HepG2 (cell line): Measurements from ENCODE around the gene HNRNPUL1. TPM values are rescaled to one million over a fixed set of nuclear protein-coding genes. Genes with fewer than 3 reads are reported as not detected.

ENCODE experiments used
- AKAP8 ChIP-seq: sonication (generic); formaldehyde crosslinking; IDR thresholded peaks from 2 replicates; pipeline ENCODE4 v1.5.1; 2020; ENCODE audit warnings: mild to moderate bottlenecking, missing genetic modification reagents
- BCL6 ChIP-seq: IDR thresholded peaks from 2 replicates; pipeline ENCODE4 v1.6.1; 2016; ENCODE audit warnings: missing genetic modification reagents, missing compliant biosample characterization
- FOXC1 ChIP-seq: sonication (generic); formaldehyde crosslinking; IDR thresholded peaks from 2 replicates; pipeline ENCODE4 v1.8.0; 2022; ENCODE audit warnings: mild to moderate bottlenecking, missing genetic modification reagents, borderline replicate concordance
- GATAD1 ChIP-seq: IDR thresholded peaks from 2 replicates; pipeline ENCODE4 v1.6.1; 2016; ENCODE audit warnings: missing genetic modification reagents, missing compliant biosample characterization
- GFI1 ChIP-seq: sonication (generic); formaldehyde crosslinking; IDR thresholded peaks from 2 replicates; pipeline ENCODE4 v1.5.0; 2020; ENCODE audit warnings: missing genetic modification reagents, mild to moderate bottlenecking, borderline replicate concordance
- KDM2A ChIP-seq: sonication (generic); formaldehyde crosslinking; IDR thresholded peaks from 2 replicates; pipeline ENCODE4 v1.4.0; 2020; ENCODE audit warnings: low read depth, missing genetic modification reagents, borderline replicate concordance
- MXI1 ChIP-seq: IDR thresholded peaks from 3 replicates; pipeline ENCODE4 v1.6.1; 2012; ENCODE audit warnings: low read depth, low read length, inconsistent platforms, borderline replicate concordance
- NCOA1 ChIP-seq: sonication (generic); formaldehyde crosslinking; IDR thresholded peaks from 2 replicates; pipeline ENCODE4 v1.9.0; 2021; ENCODE audit warnings: missing genetic modification reagents
- PCBP2 ChIP-seq: fragments of 200-400 bp; formaldehyde crosslinking; optimal IDR thresholded peaks from 2 replicates; pipeline ENCODE3; 2018; ENCODE audit warnings: low read length, low read depth; ENCODE audit not compliant: poor library complexity, severe bottlenecking
- SALL2 ChIP-seq: sonication (generic); formaldehyde crosslinking; IDR thresholded peaks from 2 replicates; pipeline ENCODE4 v1.8.1; 2023; ENCODE audit warnings: mild to moderate bottlenecking, missing genetic modification reagents, inconsistent platforms
- SMARCE1 ChIP-seq: fragments of 450-650 bp; IDR thresholded peaks from 2 replicates; pipeline ENCODE4 v1.6.1; 2017; ENCODE audit warnings: borderline replicate concordance
- TAF1 ChIP-seq: sonication (generic); formaldehyde crosslinking; IDR thresholded peaks from 2 replicates; pipeline ENCODE4 v1.4.0; 2020; ENCODE audit warnings: missing genetic modification reagents
- TMF1 ChIP-seq: sonication (generic); formaldehyde crosslinking; IDR thresholded peaks from 2 replicates; pipeline ENCODE4 v1.8.1; 2022; ENCODE audit warnings: low read depth, missing genetic modification reagents
- XBP1 ChIP-seq: sonication (generic); formaldehyde crosslinking; IDR thresholded peaks from 2 replicates; pipeline ENCODE4 v1.5.0; 2020; ENCODE audit warnings: missing genetic modification reagents
- XRCC5 ChIP-seq: fragments of 200-400 bp; formaldehyde crosslinking; optimal IDR thresholded peaks from 2 replicates; pipeline ENCODE3; 2017; ENCODE audit warnings: mild to moderate bottlenecking, low read length
- YY1 ChIP-seq: IDR thresholded peaks from 2 replicates; pipeline ENCODE4 v1.6.1; 2011; ENCODE audit warnings: low read length, low read depth, moderate library complexity, mild to moderate bottlenecking; ENCODE audit not compliant: insufficient read depth, insufficient replicate concordance
- ZNF101 ChIP-seq: sonication (generic); formaldehyde crosslinking; IDR thresholded peaks from 2 replicates; pipeline ENCODE4 v1.4.0; 2020; ENCODE audit warnings: mild to moderate bottlenecking, low read depth, missing genetic modification reagents, borderline replicate concordance
- ZNF253 ChIP-seq: sonication (generic); formaldehyde crosslinking; IDR thresholded peaks from 2 replicates; pipeline ENCODE4 v1.8.0; 2022; ENCODE audit warnings: mild to moderate bottlenecking, missing genetic modification reagents, borderline replicate concordance
- ZNF350 ChIP-seq: sonication (generic); formaldehyde crosslinking; IDR thresholded peaks from 2 replicates; pipeline ENCODE4 v1.4.0; 2020; ENCODE audit warnings: mild to moderate bottlenecking, low read depth, missing genetic modification reagents, borderline replicate concordance
- ZNF614 ChIP-seq: IDR thresholded peaks from 2 replicates; pipeline ENCODE4 v1.6.1; 2018; ENCODE audit warnings: missing biosample characterization, missing genetic modification reagents, inconsistent platforms, borderline replicate concordance
- ZNF709 ChIP-seq: sonication (generic); formaldehyde crosslinking; IDR thresholded peaks from 2 replicates; pipeline ENCODE4 v1.5.0; 2020; ENCODE audit warnings: mild to moderate bottlenecking, missing genetic modification reagents
- ZNF883 ChIP-seq: sonication (generic); formaldehyde crosslinking; IDR thresholded peaks from 2 replicates; pipeline ENCODE4 v1.5.1; 2020; ENCODE audit warnings: mild to moderate bottlenecking, missing genetic modification reagents; ENCODE audit errors: not compliant biosample characterization
- polyA plus RNA-seq, 8 experiments: library from polyadenylated mRNA; depleted of rRNA in 3 of 8; stranded (reverse) in 7 of 8; unstranded in 1 of 8; fragments of >200 nt; fragmentation: Illumina TruSeq in 4 of 8; extraction: Trizol in 4 of 8; gene quantifications; 2 replicates each; pipeline versions ENCODE4 v1.2.1 to v1.2.3, GENCODE V29; 2011 to 2016; ENCODE audit warnings: low read depth in 4 of 8, missing spikeins in 1 of 8, mixed read lengths in 1 of 8; ENCODE audit not compliant: insufficient read depth in 1 of 8
- total RNA-seq, 5 experiments: library from RNA; depleted of rRNA; stranded (reverse); fragments of >200 nt; fragmentation: Illumina TruSeq; extraction: Trizol; gene quantifications; 2 replicates each; pipeline ENCODE4 v1.2.3, GENCODE V29; 2016; ENCODE audit warnings: low read depth in 1 of 5
- TF ChIP-seq, protein P1 (sequence below): sonication (generic); formaldehyde crosslinking; conservative IDR thresholded peaks from 2 replicates; pipeline ENCODE4 v1.5.0; 2020; ENCODE audit warnings: missing genetic modification reagents
- TF ChIP-seq, protein P2 (sequence below): IDR thresholded peaks from 2 replicates; pipeline ENCODE4 v1.6.1; 2012; ENCODE audit warnings: low read length, improper control_type of control experiment
- TF ChIP-seq, protein P3 (sequence below): sonication (generic); formaldehyde crosslinking; IDR thresholded peaks from 2 replicates; pipeline ENCODE4 v1.4.0; 2020; ENCODE audit warnings: mild to moderate bottlenecking, missing genetic modification reagents

HNRNPUL1 gene
- total and polyA plus RNA-seq, 2 of the 13 experiments (the other 11 are each of a cell fraction or from before 2014, with no cell fraction given), result 30.9 to 81.7 TPM

DNA sequence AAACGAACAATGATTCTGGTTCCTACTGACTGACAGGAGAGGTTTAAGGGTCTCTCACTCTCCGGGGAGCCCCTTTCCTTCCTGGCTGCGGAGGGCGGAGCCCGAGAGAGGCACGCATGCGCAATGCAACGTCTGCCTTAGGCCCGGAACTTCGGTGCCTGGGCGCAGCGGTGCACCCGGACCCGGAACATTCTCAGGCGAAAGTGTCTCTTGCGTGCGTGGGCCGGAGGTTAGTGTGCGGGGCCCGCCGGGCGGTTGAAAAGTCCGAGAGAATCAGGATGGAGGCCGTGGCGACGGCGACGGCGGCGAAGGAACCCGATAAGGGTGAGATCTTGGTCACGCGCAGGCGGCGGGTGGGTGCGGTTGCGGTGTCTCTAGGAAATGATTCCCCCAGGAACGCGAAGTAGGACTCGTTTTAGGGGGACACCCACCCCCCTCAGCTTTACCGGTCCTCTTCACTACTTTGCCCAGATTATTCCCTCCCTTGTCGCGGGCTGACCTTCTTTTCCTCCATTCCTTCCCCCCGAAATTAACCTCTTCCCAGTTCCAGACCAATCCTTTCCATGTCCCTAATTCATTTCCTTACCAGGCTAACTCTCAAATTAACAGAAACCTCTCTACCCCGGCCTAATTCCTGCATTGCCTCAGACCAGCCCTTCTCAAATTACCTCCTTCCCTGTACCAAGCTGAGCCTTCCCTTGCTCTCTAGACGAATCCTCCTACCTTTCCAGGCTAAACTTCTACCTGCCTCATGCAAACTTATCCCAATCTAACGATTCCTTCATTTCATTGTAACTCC lies 46.1 kb downstream of the HNRNPUL1 start, which contains the start of gene CCDC97 (continued):
- TF ChIP-seq, protein P1, sequence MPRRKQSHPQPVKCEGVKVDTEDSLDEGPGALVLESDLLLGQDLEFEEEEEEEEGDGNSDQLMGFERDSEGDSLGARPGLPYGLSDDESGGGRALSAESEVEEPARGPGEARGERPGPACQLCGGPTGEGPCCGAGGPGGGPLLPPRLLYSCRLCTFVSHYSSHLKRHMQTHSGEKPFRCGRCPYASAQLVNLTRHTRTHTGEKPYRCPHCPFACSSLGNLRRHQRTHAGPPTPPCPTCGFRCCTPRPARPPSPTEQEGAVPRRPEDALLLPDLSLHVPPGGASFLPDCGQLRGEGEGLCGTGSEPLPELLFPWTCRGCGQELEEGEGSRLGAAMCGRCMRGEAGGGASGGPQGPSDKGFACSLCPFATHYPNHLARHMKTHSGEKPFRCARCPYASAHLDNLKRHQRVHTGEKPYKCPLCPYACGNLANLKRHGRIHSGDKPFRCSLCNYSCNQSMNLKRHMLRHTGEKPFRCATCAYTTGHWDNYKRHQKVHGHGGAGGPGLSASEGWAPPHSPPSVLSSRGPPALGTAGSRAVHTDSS (CRISPR knock-in tag), result 0 out of 2 replicates have a peak, but pooled peaks have one; percentile 71
- TF ChIP-seq ZNF350 (CRISPR knock-in tag), result peak; percentile 92; the same call in 1 of the 2 replicates
- peak; percentile 97 for TF ChIP-seq KDM2A
- TF ChIP-seq ZNF709 (CRISPR knock-in tag), result peak; percentile 81
- peak; percentile 81 for TF ChIP-seq TAF1 (CRISPR knock-in tag)
- TF ChIP-seq GATAD1, result peak; percentile 94
- peak; percentile 70; the same call in 1 of the 3 replicates for TF ChIP-seq MXI1
- peak; percentile 61; the same call in 1 of the 2 replicates for TF ChIP-seq GFI1
- TF ChIP-seq XRCC5, result peak; percentile 90
- TF ChIP-seq SMARCE1, result no peak
- TF ChIP-seq BCL6 (CRISPR knock-in tag), result peak; percentile 50; the same call in 1 of the 2 replicates
- TF ChIP-seq ZNF101 (CRISPR knock-in tag), result no peak
- peak; percentile 53 for TF ChIP-seq YY1
- peak; percentile 26 for TF ChIP-seq ZNF883
- TF ChIP-seq, protein P2, sequence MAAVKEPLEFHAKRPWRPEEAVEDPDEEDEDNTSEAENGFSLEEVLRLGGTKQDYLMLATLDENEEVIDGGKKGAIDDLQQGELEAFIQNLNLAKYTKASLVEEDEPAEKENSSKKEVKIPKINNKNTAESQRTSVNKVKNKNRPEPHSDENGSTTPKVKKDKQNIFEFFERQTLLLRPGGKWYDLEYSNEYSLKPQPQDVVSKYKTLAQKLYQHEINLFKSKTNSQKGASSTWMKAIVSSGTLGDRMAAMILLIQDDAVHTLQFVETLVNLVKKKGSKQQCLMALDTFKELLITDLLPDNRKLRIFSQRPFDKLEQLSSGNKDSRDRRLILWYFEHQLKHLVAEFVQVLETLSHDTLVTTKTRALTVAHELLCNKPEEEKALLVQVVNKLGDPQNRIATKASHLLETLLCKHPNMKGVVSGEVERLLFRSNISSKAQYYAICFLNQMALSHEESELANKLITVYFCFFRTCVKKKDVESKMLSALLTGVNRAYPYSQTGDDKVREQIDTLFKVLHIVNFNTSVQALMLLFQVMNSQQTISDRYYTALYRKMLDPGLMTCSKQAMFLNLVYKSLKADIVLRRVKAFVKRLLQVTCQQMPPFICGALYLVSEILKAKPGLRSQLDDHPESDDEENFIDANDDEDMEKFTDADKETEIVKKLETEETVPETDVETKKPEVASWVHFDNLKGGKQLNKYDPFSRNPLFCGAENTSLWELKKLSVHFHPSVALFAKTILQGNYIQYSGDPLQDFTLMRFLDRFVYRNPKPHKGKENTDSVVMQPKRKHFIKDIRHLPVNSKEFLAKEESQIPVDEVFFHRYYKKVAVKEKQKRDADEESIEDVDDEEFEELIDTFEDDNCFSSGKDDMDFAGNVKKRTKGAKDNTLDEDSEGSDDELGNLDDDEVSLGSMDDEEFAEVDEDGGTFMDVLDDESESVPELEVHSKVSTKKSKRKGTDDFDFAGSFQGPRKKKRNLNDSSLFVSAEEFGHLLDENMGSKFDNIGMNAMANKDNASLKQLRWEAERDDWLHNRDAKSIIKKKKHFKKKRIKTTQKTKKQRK, result no peak
- 0 out of 2 replicates have a peak, but pooled peaks have one; percentile 23 for TF ChIP-seq NCOA1 (CRISPR knock-in tag)
- TF ChIP-seq SALL2 (CRISPR knock-in tag), result peak; percentile 90
- no peak for TF ChIP-seq PCBP2
- TF ChIP-seq XBP1 (CRISPR knock-in tag), result peak; percentile 83
- TF ChIP-seq AKAP8, result 0 out of 2 replicates have a peak, but pooled peaks have one; percentile 27
- TF ChIP-seq FOXC1 (CRISPR knock-in tag), result peak; percentile 87; the same call in 1 of the 2 replicates
- 0 out of 2 replicates have a peak, but pooled peaks have one; percentile 49 for TF ChIP-seq ZNF253 (CRISPR knock-in tag)
- TF ChIP-seq, protein P3, sequence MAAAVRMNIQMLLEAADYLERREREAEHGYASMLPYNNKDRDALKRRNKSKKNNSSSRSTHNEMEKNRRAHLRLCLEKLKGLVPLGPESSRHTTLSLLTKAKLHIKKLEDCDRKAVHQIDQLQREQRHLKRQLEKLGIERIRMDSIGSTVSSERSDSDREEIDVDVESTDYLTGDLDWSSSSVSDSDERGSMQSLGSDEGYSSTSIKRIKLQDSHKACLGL (CRISPR knock-in tag), result peak; percentile 72; the same call in 1 of the 2 replicates
- TF ChIP-seq TMF1, result 0 out of 2 replicates have a peak, but pooled peaks have one; percentile 42
- peak; percentile 54 for TF ChIP-seq ZNF614 (CRISPR knock-in tag)
